Measurements from ENCODE around the gene TSPAN6. TPM values are rescaled to one million over a fixed set of nuclear protein-coding genes. Genes with fewer than 3 reads are reported as not detected.

Gene TSPAN6
- total and polyA plus RNA-seq, 4 donors = 11.7 to 56.2 (median 16.3) TPM

- peaks cover 0 to 23% (median 10%) of the 10 kb centered on the region in 3 donors for H3K27me3 ChIP-seq (ENCODE audit: control insufficient read depth in 3 of 3, insufficient read depth in 3 of 3, low read length in 2 of 3)
- no peak overlapping the region for H3K4me3 ChIP-seq
- no peaks in the 10 kb centered on the region for H3K4me1 ChIP-seq (ENCODE audit: control insufficient read depth in 5 of 5, insufficient read depth in 5 of 5, low read length in 5 of 5)
- TF ChIP-seq, protein P1, sequence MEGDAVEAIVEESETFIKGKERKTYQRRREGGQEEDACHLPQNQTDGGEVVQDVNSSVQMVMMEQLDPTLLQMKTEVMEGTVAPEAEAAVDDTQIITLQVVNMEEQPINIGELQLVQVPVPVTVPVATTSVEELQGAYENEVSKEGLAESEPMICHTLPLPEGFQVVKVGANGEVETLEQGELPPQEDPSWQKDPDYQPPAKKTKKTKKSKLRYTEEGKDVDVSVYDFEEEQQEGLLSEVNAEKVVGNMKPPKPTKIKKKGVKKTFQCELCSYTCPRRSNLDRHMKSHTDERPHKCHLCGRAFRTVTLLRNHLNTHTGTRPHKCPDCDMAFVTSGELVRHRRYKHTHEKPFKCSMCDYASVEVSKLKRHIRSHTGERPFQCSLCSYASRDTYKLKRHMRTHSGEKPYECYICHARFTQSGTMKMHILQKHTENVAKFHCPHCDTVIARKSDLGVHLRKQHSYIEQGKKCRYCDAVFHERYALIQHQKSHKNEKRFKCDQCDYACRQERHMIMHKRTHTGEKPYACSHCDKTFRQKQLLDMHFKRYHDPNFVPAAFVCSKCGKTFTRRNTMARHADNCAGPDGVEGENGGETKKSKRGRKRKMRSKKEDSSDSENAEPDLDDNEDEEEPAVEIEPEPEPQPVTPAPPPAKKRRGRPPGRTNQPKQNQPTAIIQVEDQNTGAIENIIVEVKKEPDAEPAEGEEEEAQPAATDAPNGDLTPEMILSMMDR (IDR thresholded peaks at IDR 0.05; ENCODE audit: control extremely low read depth, extremely low read depth) = no peak
- peaks cover 0 to 5% (median 0%) of the 10 kb centered on the region in 4 donors for H3K36me3 ChIP-seq (ENCODE audit: control insufficient read depth in 4 of 4, insufficient read depth in 4 of 4, low read length in 4 of 4)
- DNase-seq (no peak), ATAC-seq (ENCODE audit: insufficient read depth, low FRiP score) (no peak)
- no peak overlapping the region for H3K9ac ChIP-seq (ENCODE audit: insufficient read depth in 1 of 2, low read length in 2 of 2)
- H3K27ac ChIP-seq (ENCODE audit: low read depth in 1 of 2, low read length in 1 of 2) = no peak overlapping the region
- 82 to 95% methylated on average over 8 of the region's 8 CpGs for WGBS, 2 donors
- H3K9me3 ChIP-seq (ENCODE audit: control insufficient read depth in 4 of 4, insufficient read depth in 3 of 4, low read length in 3 of 4) = no peaks in the 10 kb centered on the region
Measured at GRCh38 chrX:100682939-100683338, 46.3 kb upstream of the TSPAN6 start.

GRCh38 chrX:100681599-100681998 lies 45.0 kb upstream of the TSPAN6 start:
- ATAC-seq (ENCODE audit: insufficient read depth, low FRiP score) = no peak
- Histone ChIP-seq H3K9me3 (ENCODE audit: control insufficient read depth in 4 of 4, insufficient read depth in 3 of 4, low read length in 3 of 4) (no peaks in the 10 kb centered on the region), H3K36me3 (ENCODE audit: control insufficient read depth in 4 of 4, insufficient read depth in 4 of 4, low read length in 4 of 4) (peaks cover 0 to 5% (median 0%) of the 10 kb centered on the region in 4 donors), H3K4me1 (ENCODE audit: control insufficient read depth in 5 of 5, insufficient read depth in 5 of 5, low read length in 5 of 5) (no peaks in the 10 kb centered on the region), H3K4me3 (no peak overlapping the region), H3K27ac (ENCODE audit: low read depth in 1 of 2, low read length in 1 of 2) (no peak overlapping the region), H3K27me3 (ENCODE audit: control insufficient read depth in 3 of 3, insufficient read depth in 3 of 3, low read length in 2 of 3) (peaks cover 0 to 20% (median 10%) of the 10 kb centered on the region in 3 donors), H3K9ac (ENCODE audit: insufficient read depth in 1 of 2, low read length in 2 of 2) (no peak overlapping the region)
- DNase-seq = no peak
- 62 to 87% methylated on average over 3 of the region's 3 CpGs for WGBS, 2 donors
- TF ChIP-seq, protein P1 (IDR thresholded peaks at IDR 0.05; ENCODE audit: control extremely low read depth, extremely low read depth) = no peak

GRCh38 chrX:100680756-100681155 lies 44.1 kb upstream of the TSPAN6 start:
- Histone ChIP-seq H3K9me3 (ENCODE audit: control insufficient read depth in 4 of 4, insufficient read depth in 3 of 4, low read length in 3 of 4) (no peaks in the 10 kb centered on the region), H3K4me3 (no peak overlapping the region), H3K27me3 (ENCODE audit: control insufficient read depth in 3 of 3, insufficient read depth in 3 of 3, low read length in 2 of 3) (peaks cover 0 to 25% (median 10%) of the 10 kb centered on the region in 3 donors), H3K36me3 (ENCODE audit: control insufficient read depth in 4 of 4, insufficient read depth in 4 of 4, low read length in 4 of 4) (no peaks in the 10 kb centered on the region), H3K9ac (ENCODE audit: insufficient read depth in 1 of 2, low read length in 2 of 2) (no peak overlapping the region), H3K4me1 (ENCODE audit: control insufficient read depth in 5 of 5, insufficient read depth in 5 of 5, low read length in 5 of 5) (no peaks in the 10 kb centered on the region), H3K27ac (ENCODE audit: low read depth in 1 of 2, low read length in 1 of 2) (no peak overlapping the region)
- DNase-seq (no peak), ATAC-seq (ENCODE audit: insufficient read depth, low FRiP score) (no peak)
- 47 to 74% methylated on average over 2 of the region's 2 CpGs for WGBS, 2 donors
- TF ChIP-seq, protein P1 (IDR thresholded peaks at IDR 0.05; ENCODE audit: control extremely low read depth, extremely low read depth) = no peak

GRCh38 chrX:100677611-100678181 lies 41.1 kb upstream of the TSPAN6 start:
- 60 to 80% methylated on average over 5 of the region's 5 CpGs for WGBS, 2 donors
- Histone ChIP-seq H3K4me1 (ENCODE audit: control insufficient read depth in 5 of 5, insufficient read depth in 5 of 5, low read length in 5 of 5) (peaks cover 0 to 4% (median 0%) of the 10 kb centered on the region in 5 donors), H3K9me3 (ENCODE audit: control insufficient read depth in 4 of 4, insufficient read depth in 3 of 4, low read length in 3 of 4) (no peaks in the 10 kb centered on the region), H3K27ac (ENCODE audit: low read depth in 1 of 2, low read length in 1 of 2) (no peak overlapping the region), H3K27me3 (ENCODE audit: control insufficient read depth in 3 of 3, insufficient read depth in 3 of 3, low read length in 2 of 3) (peaks cover 3 to 38% (median 12%) of the 10 kb centered on the region in 3 donors), H3K4me3 (no peak overlapping the region), H3K9ac (ENCODE audit: insufficient read depth in 1 of 2, low read length in 2 of 2) (no peak overlapping the region), H3K36me3 (ENCODE audit: control insufficient read depth in 4 of 4, insufficient read depth in 4 of 4, low read length in 4 of 4) (no peaks in the 10 kb centered on the region)
- ATAC-seq (ENCODE audit: insufficient read depth, low FRiP score) (no peak), DNase-seq (peak in 1 of 3 donors; percentile 56)
- TF ChIP-seq, protein P1 (IDR thresholded peaks at IDR 0.05; ENCODE audit: control extremely low read depth, extremely low read depth) = no peak

Data from lung (tissue), 12 donors.